OCI-M2 (cell line): ENCODE results near the gene TSNAXIP1.
"Not testable (repeated sequence)": the region's sequence is repeated elsewhere in the genome, so short reads cannot be mapped to it uniquely, and the experiment has no call there.

Experiments
- DNase-seq: peaks from one replicate; lab custom pipeline; 2025; ENCODE audit not compliant: unreplicated experiment; lab: John Stamatoyannopoulos, UW

Gene TSNAXIP1

DNA sequence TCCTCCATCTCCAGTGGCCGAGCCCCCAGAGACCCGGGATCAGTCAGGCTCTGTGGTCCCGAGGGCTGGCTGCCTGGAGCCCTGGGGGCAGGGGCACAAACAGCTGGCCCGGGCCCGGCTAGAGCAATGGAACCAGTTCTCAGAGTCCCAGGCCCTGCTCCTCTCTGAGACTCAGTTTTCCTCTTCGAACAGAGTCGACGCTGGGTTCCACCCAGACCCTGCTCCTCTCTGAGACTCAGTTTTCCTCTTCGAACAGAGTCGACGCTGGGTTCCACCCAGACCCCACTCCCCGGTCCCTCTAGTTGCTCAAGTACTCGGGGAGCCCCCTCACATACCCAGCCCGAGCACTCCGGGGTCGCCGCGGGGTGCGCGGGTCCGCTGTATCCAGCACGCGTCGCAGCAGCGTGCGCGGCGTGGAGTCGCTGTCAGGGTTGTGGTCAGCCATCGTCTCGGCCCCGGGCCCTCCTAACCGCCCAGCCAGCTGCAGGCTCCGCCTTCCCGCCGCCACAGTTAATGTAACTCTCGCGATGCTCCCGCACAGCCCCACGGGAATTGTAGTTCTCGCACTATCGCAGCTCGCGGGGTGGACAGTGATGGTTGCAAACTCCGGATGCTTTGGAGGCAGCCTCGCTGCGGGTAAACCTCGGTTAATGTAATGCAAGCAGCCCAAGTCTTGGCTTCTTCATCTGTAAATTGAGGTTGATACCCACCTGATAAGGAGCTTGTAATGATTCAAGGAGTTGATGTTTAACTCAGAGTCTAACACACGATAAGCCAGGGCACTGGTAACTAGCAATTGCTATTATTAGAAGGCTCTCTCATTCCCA is 26.9 kb downstream of the TSNAXIP1 start:
- peak; percentile 69 for DNase-seq

DNA sequence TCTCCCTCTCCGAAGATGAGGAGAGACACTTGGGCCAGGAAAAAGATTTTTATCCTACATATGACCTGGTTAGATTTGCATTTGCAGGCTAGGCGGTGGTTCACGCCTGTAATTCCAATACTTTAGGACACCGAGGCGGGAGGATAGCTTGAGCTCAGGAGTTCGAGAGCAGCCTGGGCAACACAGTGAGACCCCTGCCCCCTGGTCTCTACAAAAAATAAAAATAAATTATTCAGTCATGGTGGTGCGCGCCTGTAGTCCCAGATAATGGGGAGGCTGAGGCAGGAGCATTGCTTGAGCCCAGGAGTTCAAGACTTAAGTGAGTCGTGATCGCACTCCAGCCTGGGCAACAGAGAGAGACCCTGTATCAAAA is 27.5 kb downstream of the TSNAXIP1 start:
- no peak for DNase-seq

DNA sequence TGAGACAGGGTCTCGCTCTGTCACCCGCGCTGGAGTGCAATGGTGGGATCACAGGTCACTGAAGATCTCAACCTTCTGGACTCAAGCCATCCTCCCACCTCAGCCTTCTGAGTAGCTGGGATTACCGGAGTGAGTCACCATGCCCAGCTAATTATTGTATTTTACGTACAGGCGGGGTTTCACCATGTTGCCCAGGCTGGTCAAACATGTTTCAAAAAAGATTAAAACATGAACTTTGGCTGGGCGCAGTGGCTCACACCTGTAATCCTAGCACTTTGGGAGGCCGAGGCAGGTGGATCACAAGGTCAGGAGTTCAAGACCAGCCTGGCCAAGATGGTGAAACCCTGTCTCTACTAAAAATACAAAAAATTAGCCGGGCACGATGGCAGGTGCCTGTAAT is 30.5 kb downstream of the TSNAXIP1 start:
- not testable (repeated sequence) for DNase-seq

DNA sequence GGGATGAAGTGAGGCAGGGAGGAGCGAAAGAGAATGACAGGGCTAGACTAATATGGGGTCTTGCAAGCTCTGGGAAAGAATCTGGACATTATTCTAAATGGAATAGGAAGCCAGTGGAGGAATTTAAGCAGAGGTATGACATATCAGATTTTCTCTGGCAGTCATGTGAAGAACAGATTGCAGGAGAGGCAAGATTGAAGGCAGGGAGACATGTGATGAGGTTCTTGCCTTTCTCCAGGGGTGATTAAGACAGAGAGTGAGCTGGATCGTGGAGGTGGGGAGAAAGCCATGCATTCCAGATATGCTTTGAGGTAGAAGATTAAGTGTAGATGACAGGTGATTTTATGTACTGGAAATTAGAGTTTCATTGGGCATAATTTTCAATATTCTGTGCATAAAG is 31.1 kb downstream of the TSNAXIP1 start:
- no peak for DNase-seq

DNA sequence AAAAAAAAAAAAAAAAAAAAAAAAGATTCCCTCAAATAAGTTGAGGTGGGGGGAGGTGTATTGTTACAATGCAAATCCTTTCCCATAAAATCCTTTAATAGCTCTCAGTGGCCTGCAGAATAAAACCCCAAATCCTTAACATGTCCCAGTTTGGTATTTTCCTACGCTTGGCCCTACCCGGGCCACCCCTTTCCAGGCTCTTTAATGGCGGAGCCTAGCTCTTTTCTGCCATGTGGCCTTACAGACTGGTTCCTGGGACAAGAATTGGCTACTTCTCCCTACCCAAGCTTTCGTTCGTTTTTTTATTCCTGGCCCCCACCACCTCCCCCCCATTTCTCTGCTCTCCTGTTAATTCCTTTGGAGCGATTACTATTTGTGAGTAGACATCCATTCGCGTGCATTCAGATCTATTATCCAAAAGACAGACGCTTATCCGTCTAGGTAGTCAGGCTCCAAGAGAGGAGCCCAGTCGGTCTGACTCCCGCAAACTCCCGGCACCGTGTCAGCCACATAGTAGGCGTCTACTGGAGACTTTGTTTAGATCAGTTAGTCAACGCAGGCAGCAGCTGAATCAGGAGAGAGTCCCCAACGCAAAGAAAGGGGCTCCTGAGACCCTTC is 34.6 kb downstream of the TSNAXIP1 start:
- DNase-seq: no peak

DNA sequence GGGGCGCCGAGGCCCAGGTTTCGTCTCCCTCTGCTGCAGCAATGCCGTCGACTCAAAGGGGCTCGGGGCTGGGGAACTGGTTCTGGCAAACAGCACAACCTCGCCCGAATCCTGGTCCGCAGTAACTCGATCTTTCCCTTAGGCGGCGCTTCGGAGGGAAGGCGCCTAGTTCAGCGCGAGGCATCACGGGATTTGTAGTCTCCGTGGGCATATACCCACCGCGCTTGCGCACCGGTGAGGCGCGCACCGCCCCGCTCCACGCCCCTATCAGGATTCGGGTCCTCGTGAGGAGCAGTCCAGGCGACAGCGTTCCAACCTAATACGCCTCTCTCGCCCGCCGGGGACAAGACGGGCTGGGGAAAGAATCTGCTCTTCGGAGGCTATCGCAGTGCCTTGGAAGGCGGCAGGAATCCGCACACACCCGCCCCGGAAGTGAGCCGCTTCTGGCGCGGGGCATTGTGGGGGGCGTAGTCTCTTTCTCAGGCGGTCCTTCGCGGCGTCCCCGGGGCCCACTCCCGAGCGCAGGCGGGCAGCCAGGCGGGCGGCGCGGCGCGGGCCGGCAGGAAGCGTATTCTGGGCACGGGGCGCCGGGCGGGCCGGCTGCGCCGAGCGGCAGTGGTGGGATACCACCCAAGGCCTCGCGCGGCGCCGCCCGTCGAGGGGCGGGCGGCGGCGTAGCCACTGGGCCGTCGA is 35.3 kb downstream of the TSNAXIP1 start, which contains the start of gene THAP11:
Gene THAP11 (plus strand): TSS at position 505 of the 693 bp plus-strand sequence. CDS start 235 bp downstream, outside the sequence.
- DNase-seq: peak; percentile 75

DNA sequence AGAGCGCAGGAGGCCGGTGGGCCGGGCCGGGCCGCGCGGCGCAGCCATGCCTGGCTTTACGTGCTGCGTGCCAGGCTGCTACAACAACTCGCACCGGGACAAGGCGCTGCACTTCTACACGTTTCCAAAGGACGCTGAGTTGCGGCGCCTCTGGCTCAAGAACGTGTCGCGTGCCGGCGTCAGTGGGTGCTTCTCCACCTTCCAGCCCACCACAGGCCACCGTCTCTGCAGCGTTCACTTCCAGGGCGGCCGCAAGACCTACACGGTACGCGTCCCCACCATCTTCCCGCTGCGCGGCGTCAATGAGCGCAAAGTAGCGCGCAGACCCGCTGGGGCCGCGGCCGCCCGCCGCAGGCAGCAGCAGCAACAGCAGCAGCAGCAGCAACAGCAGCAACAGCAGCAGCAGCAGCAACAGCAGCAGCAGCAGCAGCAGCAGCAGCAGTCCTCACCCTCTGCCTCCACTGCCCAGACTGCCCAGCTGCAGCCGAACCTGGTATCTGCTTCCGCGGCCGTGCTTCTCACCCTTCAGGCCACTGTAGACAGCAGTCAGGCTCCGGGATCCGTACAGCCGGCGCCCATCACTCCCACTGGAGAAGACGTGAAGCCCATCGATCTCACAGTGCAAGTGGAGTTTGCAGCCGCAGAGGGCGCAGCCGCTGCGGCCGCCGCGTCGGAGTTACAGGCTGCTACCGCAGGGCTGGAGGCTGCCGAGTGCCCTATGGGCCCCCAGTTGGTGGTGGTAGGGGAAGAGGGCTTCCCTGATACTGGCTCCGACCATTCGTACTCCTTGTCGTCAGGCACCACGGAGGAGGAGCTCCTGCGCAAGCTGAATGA is 36.0 kb downstream of the TSNAXIP1 start:
- DNase-seq: no peak

DNA sequence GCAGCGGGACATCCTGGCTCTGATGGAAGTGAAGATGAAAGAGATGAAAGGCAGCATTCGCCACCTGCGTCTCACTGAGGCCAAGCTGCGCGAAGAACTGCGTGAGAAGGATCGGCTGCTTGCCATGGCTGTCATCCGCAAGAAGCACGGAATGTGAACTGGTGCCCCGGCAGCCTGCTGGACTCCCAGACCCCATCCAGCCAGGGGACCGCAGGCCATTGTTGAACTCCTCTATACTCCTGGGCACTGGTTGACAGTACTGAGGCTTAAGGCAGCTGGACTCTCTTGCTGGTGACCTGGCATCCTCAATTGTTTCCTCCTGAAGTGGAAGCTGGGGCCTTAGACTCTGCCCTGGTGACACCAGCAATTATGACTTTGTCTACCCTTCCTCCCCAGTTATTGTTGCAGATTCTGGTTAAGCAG is 36.7 kb downstream of the TSNAXIP1 start:
- DNase-seq: no peak

DNA sequence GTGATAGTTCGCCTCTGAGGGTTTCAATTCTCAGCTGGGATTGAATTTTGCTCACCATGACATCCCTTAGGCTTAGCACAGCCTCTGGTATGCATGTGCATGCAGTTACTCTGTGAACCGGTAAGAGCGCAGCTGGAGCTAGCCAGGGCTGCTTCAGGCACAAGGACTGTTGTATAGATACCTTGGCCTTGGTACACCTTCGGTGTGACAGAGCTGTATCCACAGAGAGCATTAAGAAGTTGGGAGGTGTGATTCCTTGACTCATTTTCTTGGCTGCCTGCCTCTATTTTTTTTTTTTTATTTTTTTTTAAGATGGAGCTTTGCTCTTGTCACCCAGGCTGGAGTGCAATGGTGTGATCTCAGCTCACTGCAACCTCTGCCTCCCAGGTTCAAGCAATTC is 37.8 kb downstream of the TSNAXIP1 start:
- no peak for DNase-seq

DNA sequence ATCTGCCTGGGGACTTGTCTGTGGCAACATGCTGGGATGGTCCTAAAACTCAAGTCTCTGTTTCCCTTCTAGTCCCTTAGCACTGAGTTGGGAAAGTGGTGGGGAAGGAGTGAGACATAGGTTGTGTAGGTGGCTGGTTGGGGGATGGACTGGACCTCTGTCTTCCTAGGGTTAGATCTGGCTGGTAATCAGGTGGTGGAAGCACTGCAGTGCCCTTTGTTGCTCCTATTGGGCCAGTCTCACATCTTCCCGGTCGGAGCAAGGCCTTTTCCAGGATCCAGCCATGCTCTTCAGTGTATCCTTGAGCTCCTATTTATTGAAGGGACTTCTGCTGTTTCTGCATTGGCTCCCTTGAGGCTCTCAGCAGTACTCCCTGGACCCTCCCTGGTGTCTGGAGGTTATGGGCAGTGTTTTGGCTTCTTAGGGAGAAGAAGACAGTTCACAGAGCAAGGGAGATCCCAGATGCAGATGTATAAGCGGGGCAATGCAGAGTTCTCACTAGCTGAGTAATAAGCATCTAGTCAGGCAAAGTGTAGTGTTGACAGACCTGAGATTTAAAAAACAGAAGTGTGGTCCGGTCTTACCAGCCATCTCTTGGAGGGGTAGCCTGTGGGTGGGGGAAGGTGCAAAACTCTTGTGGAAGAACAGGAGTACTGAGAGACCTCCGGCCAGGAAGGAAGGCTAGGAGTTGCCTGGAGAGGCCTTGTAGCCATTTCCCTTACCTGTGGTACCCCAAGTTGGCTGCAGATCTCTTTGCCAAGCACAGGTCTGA is 38.8 kb downstream of the TSNAXIP1 start:
- DNase-seq: no peak

DNA sequence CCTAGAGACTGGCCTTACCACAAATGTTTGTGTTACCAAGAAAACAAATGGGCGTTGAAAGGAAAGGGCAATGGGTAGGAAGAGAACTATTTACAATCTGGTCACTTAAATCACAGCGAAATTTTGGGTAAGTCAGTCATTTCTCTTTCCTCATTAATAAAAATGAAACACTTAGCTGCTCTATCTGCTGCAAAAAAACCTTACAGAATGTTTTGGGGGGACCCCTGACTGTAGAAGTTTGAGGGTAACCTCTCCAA is 39.3 kb downstream of the TSNAXIP1 start:
- DNase-seq: no peak

DNA sequence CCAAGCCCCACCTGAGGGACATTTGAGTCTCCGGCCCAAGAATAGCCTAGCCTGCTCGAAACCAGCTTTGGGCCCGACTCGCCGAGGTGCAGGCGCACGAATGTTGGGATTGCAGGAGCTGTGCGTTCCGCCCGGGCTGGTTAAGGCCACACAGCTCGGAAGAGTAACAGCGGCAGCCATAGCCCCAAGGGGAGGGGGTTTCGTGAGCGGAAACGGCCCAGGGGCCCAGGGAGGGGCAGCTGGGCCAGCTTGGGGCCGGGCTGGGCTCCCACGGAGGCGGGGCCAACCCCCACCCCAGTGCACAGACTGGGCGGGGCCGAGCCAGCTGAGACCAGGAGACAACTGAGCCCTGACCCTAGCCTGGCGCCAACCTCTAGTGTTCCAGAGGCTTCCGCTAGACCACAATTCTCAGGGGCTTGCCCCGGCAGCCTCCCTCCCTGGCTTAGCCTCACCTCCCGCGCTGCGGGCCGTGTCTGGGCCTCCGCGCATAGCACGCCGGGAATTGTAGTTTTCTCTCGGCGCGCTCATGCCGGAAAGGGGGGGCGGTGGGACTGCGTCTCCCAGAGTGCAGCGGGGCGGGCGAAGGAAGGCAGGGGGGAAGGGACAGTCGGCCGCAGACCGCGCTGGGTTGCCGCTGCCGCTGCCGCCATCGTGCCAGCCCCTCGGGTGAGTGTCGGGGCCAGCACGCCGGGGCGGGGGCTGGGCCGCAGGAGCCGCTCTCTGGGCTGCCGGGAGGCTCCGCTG is 39.8 kb downstream of the TSNAXIP1 start, which contains the start of gene NUTF2:
Gene NUTF2 (plus strand): TSS at position 614 of the 744 bp plus-strand sequence. CDS start 18,198 bp downstream, outside the sequence.
- peak; percentile 84 for DNase-seq

DNA sequence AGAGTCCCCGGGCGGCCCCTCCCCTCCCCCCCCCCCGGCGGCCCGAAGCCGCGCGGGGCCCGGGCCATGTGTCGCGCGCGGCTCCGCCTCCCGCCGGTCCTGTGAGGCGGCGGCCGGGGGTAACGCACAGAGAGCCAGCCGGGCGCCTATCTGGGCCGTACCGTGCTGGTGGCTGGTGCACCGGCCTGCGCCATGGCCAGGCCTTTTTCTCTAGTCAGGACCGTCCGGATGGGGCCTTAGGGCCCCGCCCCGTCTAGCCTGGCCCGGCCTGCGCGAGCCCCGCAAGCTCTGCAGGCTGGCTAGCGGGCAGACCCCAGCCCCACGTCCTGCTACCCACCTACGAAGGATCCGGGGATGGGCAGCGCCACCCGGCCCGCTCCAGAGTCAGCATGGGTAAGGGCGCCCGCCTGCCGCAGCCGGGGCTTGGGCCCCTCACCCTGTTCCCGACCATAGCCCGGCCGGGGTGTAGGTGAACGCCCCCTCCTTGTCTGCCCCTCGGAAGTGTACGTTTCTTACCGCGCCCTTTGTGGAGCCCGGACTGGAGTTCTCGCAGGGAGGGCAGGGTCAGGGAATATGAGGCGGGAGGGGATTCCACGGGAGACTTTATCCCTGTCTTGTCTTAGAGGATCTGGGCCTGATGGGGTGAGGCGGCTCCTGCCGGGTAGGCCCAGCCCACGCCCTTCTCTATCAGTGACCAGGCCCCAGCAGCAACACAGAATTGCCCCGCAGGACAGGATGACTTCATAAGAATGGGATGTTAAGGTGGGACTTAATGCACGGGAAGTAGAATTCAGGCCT is 40.6 kb downstream of the TSNAXIP1 start, which contains the start of gene CENPT:
Gene CENPT (minus strand): TSS at position 630 of the 798 bp plus-strand sequence. CDS start 13,834 bp downstream, outside the sequence.
- no peak for DNase-seq

DNA sequence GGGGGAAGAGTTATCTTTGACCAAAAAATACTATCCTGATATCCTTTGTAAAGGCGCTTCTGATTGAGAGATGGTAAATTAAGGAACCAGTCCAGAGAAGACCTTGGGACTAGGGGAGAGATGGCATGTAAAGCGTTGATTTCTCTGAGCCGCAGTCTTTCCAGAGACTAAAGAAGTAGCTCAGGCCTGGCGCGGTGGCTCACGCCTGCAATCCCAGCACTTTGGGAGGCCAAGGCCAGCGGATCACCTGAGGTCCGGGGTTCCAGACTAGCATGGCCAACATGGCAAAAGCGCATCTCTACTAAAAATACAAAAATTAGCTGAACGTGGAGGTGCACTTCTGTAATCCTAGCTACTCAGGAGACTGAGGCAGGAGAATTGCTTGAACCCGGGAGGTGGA is 41.4 kb downstream of the TSNAXIP1 start:
- DNase-seq: no peak

DNA sequence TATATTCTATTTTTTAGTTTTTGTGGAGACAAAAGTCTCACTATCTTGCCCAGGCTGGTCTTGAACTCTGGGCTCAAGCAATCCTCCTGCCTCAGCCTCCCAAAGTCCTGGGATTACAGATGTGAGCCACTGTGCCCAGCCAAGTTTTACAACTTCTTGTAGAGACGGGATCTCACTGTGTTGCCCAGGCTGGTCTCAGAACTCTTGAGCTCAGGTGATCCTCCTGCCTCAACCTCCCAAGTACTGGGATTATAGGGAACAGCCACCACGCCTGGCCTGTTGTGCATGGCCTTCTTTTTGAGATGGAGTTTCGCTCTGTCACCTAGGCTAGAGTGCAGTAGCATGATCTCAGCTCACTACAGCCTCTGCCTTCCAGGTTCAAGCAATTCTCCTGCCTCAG is 47.0 kb downstream of the TSNAXIP1 start:
- DNase-seq: no peak

DNA sequence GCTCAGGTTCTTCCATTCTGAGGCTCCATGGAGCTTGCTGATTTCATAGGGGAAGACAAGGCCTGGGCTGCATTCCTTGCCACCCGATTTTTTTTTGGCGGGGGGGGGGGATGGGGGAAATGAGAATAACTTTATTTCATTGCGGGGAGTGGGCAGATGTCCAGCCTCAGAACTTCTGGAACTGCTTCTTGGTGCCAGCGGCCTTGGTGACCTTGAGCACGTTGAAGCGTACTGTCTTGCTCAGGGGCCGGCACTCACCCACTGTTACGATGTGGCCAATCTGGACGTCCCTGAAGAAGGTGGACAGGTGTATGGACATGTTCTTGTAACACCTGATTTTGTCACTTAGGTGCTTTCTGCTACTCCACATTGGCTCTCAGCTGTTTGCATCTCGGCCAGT is 49.1 kb downstream of the TSNAXIP1 start:
- no peak for DNase-seq

DNA sequence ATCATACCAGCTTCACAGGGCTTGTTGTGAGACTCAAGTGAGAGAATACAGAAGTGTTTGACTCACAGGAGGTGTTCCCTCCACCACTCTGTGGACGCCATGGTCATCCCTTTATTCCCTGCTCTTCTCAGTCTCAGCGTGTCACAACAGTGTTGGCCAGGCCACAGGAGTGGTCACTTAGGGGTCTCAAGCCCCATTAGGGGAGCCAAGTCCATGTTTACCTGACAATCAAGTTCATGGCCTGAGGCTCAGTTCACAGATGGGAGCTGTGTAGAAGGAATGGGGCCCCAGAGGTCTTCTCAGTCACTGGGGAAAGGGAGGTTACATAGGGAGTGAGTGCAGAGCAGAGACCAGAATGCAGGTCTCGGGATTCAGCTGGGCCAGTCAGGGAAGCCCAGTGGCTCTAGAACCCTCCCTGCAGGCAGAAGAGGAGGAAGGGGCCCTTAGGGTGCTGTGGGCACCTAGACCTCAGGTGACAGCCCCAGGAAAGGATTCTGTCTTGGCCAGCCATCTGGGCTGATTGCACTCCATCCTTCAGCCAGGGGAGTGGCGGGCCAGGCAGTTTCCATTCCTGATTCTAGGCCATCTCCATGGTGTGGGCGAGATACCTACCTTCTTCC is 50.3 kb downstream of the TSNAXIP1 start:
- no peak for DNase-seq

DNA sequence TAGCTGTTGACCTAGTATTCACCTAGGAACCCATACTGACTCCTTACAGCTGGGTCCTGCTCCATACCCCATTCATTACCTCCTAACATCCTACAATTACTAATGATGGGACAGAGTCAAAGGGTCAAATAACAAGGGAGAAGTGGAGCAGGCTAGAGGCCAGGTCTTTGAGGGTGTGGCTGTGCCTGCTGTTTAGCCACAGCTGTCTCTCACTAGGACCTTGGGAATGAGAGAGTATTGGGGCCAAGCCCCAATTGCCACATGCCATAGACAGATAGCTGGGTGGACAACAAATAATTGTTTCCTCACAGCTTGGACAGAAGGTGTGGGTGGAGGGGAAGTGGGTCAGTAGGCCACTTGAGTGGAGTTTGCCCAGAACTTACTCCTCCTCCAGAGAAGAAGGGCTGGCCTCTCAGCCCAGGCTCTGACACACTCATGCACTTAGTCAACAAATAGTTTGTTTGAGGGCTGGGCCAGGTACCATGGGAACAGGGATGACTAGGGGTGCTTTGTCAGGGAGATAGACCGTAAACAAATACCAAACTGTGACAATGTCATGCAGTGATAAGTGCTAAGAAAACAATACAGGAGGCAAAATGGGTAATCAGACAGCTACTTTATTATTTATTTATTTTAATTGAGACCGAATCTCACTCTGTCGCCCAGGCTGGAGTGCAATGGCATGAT is 51.0 kb downstream of the TSNAXIP1 start:
- DNase-seq: no peak
